ACHN (cell line): ENCODE measurements around the gene TMC5.
"Not testable (repeated sequence)": the region's sequence is repeated elsewhere in the genome, so short reads cannot be mapped to it uniquely, and the experiment has no call there.

ENCODE experiments used
- DNase-seq: peaks from one replicate; pipeline ENCODE4 v3.0.0-alpha.2; 2015
- in situ Hi-C: cut with HindIII; loops from 2 replicates; pipeline ENCODE4 v1.10.0; 2017; ENCODE audit warnings: low sequenced_read_pairs, low pct_ligation_motif_present, low pct_unique_long_range_greater_than_20kb

The TMC5 gene

DNA sequence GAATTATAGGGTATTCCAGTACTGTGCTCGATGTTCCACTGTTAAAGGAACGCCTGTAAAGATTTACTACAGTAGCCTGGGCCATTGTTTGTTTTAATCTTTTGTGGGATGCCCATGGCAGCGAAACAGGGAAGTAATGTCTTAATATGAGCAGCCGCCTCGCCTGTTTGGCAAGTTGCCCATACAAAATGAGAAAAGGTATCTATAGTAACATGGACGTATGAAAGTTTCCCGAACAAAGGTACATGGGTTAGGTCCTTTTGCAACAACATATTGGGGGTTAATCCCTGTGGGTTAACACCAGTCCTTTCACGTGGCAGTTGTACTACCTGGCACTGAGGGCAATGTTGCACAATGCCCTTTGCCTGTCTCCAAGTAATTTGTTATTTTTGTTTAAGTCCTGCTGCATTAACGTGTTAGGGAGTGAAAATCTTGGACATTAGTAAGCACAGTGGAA, 21.1 kb upstream of the TMC5 start:
- no peak for DNase-seq
- in situ Hi-C loops: no loop called here

GRCh38 chr16:19397373-19397772, 20.3 kb upstream of the TMC5 start:
- DNase-seq, in situ Hi-C loops: not testable (repeated sequence)

DNA sequence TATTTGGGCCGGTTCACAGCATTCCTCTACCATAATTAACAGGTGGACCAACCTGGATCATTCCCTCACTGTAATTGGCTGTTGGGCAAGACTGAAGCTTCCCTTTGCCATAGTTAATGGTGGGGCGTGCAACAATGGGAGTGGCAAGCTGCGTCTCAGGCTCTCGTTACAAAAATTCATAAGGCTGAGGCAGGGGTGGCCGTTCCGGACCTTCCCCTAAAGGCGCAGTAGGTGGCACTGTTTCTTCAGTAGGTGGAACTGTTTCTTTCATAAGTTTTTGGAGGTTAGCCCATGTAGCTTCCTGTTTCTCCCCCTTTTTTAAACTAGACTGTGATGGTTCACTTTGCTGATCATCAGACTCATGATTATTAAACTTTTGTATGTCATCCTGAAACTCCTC, 17.0 kb upstream of the TMC5 start:
- no peak for DNase-seq
- in situ Hi-C loops: loop anchor here (25.0 kb wide), 1 partner anchor 112 kb away; the partner anchor contains the start of genes CCP110 and GDE1

GRCh38 chr16:19406891-19407491, 10.7 kb upstream of the TMC5 start:
- no peak for DNase-seq
- in situ Hi-C loops: loop anchor here (25.0 kb wide), 1 partner anchor 105 kb away; the partner anchor contains the start of genes CCP110 and GDE1

DNA sequence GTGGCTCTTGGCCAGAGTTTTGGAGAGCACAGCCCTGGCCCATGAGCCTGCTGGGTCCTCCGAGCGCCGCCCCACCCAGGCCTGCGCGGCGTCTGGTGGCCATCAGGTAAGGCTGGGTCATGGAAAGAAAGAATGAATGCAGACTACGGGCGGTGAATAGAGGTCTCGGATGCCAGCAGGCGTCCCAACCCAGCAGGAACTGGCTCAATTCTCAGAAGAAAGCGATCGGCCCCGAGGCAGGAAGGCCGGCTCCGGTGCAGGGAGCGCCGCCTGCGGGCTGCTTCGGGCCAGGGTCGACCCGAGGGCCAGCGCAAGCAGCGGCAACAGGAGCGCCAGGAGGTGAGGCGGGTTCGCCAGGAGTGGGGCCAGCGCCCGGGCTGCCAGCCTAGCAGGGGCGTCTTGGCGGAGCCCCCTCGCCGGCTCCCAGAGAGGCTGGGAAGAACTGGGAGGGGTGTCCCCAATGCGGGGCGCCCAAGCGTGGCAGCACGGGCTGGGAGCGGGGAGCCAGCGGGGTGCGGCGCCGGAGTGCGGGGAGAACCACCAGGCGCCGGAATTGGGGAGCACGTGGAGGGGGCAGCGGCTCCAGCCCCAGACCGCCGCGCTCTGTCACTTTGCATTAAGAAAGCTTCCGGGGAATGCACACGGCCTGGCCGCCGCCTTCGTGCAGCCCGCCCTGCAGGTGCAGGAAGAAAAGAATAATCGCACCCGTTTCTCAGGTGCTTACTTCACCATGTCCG, 7.1 kb upstream of the TMC5 start:
- in situ Hi-C loops: loop anchor here (25.0 kb wide), 1 partner anchor 102 kb away; the partner anchor contains the start of genes CCP110 and GDE1
- DNase-seq: peak; percentile 15

DNA sequence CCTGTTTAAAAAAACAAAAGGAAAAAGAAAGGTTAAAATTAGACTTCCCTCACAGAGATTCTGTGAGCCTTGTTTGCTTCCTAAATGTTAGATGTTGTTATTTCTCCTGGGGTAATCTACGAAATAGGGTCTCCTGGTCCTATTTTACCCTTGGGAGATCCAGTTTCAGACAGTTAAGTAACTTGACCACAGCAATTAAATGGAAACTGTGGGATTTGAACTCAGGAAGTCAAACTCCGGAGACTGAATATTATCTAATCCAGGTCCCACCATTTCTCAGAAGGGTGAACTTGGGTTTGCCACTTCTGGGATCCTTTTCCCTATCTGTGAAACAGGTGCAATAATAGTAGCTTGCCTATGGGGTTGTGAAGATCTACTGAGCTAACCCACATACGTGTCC, 6.4 kb upstream of the TMC5 start:
- in situ Hi-C loops: loop anchor here (25.0 kb wide), 1 partner anchor 101 kb away; the partner anchor contains the start of genes CCP110 and GDE1
- no peak for DNase-seq

DNA sequence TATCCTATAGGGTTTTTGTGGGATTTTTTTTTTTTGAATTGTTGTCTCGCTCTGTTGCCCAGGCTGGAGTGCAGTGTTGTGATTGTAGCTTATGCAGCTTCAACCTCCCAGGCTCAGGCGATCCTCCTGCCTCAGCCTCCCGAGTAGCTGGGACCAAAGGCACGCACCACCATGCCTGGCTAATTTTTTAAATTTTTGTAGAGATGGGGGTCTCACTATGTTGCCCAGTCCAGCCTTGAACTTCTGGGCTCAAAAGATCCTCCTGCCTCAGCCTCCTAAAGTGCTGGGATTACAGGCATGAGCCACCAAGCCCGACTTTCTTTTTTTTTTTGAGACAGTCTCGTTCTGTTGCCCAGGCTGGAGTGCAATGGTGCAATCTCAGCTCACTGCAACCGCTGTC, 5.6 kb upstream of the TMC5 start:
- in situ Hi-C loops: loop anchor here (25.0 kb wide), 1 partner anchor 100 kb away; the partner anchor contains the start of genes CCP110 and GDE1

GRCh38 chr16:19415461-19415860, 2.2 kb upstream of the TMC5 start:
- in situ Hi-C loops: loop anchor here (25.0 kb wide), 1 partner anchor 97 kb away; the partner anchor contains the start of genes CCP110 and GDE1
- DNase-seq: no peak

More for the DNA sequence above, 5.6 kb upstream of the TMC5 start:
- DNase-seq: not testable (repeated sequence)

GRCh38 chr16:19415918-19416317, 1.8 kb upstream of the TMC5 start:
- in situ Hi-C loops: loop anchor here (25.0 kb wide), 1 partner anchor 96 kb away; the partner anchor contains the start of genes CCP110 and GDE1
- DNase-seq: no peak

DNA sequence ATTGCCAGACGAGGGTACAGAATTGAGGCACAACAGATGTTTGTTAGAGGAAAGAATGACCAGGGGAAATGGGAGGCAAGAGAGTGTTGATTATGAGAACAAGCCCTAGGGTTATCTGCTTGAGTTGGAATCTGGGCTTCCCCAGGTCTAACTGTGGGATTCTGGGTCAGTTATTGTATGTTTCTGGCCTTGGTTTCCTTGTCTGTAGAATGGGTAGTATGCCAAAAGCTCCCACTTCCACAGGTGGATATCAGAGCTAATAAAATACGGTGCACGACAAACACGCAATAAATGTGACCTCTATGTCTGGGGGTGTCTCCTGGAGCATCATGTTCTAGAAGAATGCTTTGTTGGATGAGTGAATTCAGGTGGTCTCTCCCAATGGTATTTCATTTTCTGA, 517 bp downstream of the TMC5 start:
- in situ Hi-C loops: loop anchor here (25.0 kb wide), 1 partner anchor 94 kb away; the partner anchor contains the start of genes CCP110 and GDE1
- no peak for DNase-seq

DNA sequence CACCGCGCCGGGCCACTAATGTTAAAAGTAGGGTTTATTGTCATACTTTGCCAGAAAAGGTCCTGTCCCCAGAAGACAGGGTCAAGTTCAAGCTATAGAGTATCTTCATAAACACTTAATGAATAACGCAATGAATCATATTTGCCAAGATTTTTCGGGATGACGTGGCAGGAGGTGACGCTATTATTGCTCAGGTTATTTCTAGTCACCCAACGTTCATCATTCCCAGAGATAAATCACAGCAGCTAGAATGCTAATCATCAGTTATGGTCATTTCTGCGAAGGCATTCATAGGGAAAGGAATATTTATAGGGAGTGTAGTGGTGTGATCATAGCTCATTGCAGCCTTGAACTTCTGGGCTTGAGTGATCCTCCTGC, 2.0 kb downstream of the TMC5 start:
- in situ Hi-C loops: loop anchor here (25.0 kb wide), 1 partner anchor 93 kb away; the partner anchor contains the start of genes CCP110 and GDE1

DNA sequence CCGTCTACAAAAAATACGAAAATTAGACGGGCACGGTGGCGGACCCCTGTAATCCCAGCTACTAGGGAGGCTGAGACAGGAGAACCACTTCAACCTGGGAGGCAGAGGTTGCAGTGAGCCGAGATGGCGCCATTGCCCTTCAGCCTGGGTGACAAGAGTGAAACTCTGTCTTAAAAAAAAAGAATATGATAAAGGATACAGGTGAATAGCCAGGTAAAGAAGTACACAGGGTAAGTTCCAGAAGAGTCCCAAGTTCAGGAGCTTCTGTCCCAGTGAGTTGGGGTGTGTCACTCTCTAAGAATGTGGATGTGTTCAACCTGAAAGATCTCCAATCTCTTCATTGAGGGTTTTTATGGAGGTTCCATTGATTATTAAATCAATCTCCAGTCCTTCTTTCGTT, 6.8 kb downstream of the TMC5 start:
- in situ Hi-C loops: loop anchor here (25.0 kb wide), 1 partner anchor 88 kb away; the partner anchor contains the start of genes CCP110 and GDE1

More for the DNA sequence above, 2.0 kb downstream of the TMC5 start:
- peak; percentile 70 for DNase-seq

GRCh38 chr16:19430345-19430744, 12.7 kb downstream of the TMC5 start:
- in situ Hi-C loops: no loop called here

More for the DNA sequence above, 6.8 kb downstream of the TMC5 start:
- DNase-seq: no peak

GRCh38 chr16:19431636-19432340, 14.1 kb downstream of the TMC5 start:
- in situ Hi-C loops: no loop called here
- no peak for DNase-seq

More at GRCh38 chr16:19430345-19430744, 12.7 kb downstream of the TMC5 start:
- no peak for DNase-seq

DNA sequence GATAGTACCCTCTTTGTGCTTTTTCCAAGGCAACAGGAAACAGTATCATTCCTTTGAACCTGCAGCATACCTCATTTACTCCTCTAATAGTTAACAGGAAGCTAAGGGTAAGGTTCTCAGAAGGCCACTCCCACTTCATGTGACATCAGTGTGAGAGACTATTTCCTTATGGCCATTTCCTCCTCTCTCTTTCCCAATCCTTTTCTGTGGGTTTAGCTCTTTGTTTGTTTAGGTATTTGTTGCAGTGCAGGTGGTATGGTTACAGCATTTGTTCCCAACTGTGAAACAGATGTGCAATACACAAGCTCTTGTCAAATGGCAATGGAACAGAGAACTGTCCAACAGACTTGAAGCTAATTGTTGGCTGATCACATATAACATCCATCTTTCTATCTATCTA, 14.7 kb downstream of the TMC5 start:
- in situ Hi-C loops: no loop called here
- DNase-seq: peak; percentile 24

DNA sequence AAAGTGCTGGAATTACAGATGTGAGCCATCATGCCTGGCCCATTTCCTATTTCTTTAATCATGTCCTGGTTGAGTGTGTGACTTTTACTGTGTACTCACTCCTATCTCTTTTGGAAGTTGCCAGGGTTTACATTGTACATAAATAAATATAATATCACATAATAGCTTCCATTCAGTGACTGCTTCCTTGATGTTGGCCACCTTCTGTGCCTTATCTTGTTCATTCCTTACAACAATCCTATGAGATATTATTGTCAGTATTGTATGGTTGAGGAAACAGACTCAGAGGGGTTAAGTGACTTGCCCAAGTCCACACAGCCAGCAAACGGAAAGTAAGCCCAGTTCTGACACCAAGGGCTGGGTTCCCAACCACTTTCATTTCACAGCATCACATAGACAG, 16.9 kb downstream of the TMC5 start:
- DNase-seq: no peak
- in situ Hi-C loops: no loop called here

DNA sequence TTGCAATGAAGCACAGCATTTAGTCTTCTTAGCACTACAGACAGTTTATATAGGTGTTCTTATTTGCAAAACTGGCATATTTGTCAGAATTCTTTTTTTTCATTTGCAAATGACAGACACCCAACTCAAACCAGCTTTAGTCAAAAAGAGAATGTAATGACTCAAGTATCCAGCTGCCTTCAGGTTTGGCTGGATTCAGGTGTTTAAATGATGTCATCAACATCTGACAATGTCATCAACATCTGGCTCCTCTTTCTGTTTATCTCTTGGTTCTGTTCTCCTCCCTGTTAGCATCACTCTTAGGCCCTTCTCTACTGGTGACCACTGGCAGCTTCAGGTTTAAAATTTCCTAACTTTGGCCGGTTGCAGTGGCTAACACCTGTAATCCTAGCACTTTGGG, 18.9 kb downstream of the TMC5 start:
- DNase-seq: no peak
- in situ Hi-C loops: no loop called here

GRCh38 chr16:19437280-19437679, 19.6 kb downstream of the TMC5 start:
- DNase-seq: no peak

GRCh38 chr16:19438739-19439138, 21.1 kb downstream of the TMC5 start:
- in situ Hi-C loops: no loop called here
- no peak for DNase-seq

More at GRCh38 chr16:19437280-19437679, 19.6 kb downstream of the TMC5 start:
- in situ Hi-C loops: no loop called here
